Right lobe of liver (tissue), 4 donors: ENCODE results near the gene PMFBP1.

Experiments
- POLR2A ChIP-seq: fragments of 450-650 bp; IDR thresholded peaks from one replicate; pipeline ENCODE4 v1.6.1; 2017; ENCODE audit warnings: antibody characterized with exemption, mild to moderate bottlenecking
- TF ChIP-seq, protein P1 (sequence below), 4 donors: fragments of 200-600 bp in 3 of 4; fragments of 450-650 bp in 1 of 4; IDR thresholded peaks; one replicate each; pipeline versions ENCODE4 v1.5.1 to v1.8.0; 2016 to 2022; ENCODE audit warnings: antibody characterized with exemption in 4 of 4, mild to moderate bottlenecking in 2 of 4
- donor health status: DM: no; HTN: no; CAD: no.
- donor health status: DM: no; HTN: no; CAD: no.
- donor health status: DM: no; HTN: yes; CAD: no.

DNA sequence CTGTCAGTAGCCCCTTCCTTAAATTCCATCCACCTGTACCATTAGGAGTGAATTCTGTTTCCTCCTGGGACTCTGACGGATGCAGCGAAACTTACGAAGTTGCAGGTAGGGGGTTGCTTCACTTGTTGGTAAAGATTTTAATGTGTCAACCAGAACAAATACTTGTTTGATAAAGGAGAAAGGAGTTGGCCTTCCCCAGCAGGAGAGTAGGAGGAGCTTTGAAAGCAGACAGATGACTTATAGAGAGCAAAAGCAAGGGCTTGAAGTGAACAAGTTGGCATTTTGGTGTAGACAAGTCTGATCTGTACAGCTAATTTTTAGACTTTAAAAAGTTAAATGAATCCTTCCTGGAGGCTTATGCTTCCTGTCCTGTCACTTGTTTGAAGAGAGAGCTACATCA is 38.1 kb upstream of the PMFBP1 start:
- no peak for TF ChIP-seq POLR2A
- TF ChIP-seq, protein P1, sequence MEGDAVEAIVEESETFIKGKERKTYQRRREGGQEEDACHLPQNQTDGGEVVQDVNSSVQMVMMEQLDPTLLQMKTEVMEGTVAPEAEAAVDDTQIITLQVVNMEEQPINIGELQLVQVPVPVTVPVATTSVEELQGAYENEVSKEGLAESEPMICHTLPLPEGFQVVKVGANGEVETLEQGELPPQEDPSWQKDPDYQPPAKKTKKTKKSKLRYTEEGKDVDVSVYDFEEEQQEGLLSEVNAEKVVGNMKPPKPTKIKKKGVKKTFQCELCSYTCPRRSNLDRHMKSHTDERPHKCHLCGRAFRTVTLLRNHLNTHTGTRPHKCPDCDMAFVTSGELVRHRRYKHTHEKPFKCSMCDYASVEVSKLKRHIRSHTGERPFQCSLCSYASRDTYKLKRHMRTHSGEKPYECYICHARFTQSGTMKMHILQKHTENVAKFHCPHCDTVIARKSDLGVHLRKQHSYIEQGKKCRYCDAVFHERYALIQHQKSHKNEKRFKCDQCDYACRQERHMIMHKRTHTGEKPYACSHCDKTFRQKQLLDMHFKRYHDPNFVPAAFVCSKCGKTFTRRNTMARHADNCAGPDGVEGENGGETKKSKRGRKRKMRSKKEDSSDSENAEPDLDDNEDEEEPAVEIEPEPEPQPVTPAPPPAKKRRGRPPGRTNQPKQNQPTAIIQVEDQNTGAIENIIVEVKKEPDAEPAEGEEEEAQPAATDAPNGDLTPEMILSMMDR (IDR thresholded peaks at IDR 0.05) = no peak
